HG02642 (cell line): Measurements from ENCODE around the gene CD300LB.
A peak's percentile ranks its signal among the peaks of the same experiment; 100 is the strongest.
"Not testable (repeated sequence)": the region's sequence is repeated elsewhere in the genome, so short reads cannot be mapped to it uniquely, and the experiment has no call there.

Experiments used
- ATAC-seq: cut with Tn5 transposase; IDR thresholded peaks from one replicate; pipeline ENCODE4 v1.9.1; 2021; ENCODE audit warnings: mild to moderate bottlenecking; ENCODE audit not compliant: unreplicated experiment, poor library complexity

The CD300LB gene

GRCh38 chr17:74527081-74527480, 4.2 kb downstream of the CD300LB start:
- no peak for ATAC-seq

- no peak for ATAC-seq
Measured at GRCh38 chr17:74526681-74527080, 4.6 kb downstream of the CD300LB start.

GRCh38 chr17:74525781-74526288, 5.4 kb downstream of the CD300LB start:
- no peak for ATAC-seq

- no peak for ATAC-seq
Measured at GRCh38 chr17:74525465-74525725, 5.9 kb downstream of the CD300LB start.

GRCh38 chr17:74524653-74525464, 6.4 kb downstream of the CD300LB start:
- no peak for ATAC-seq

GRCh38 chr17:74523308-74523707, 8.0 kb downstream of the CD300LB start:
- ATAC-seq, result no peak

GRCh38 chr17:74522381-74523105, 8.7 kb downstream of the CD300LB start:
- no peak for ATAC-seq

- no peak for ATAC-seq
Measured at GRCh38 chr17:74521701-74522201, 9.5 kb downstream of the CD300LB start.

GRCh38 chr17:74520790-74521480, 10.3 kb downstream of the CD300LB start:
- ATAC-seq, result no peak

GRCh38 chr17:74520016-74520434, 11.2 kb downstream of the CD300LB start:
- no peak for ATAC-seq

- ATAC-seq, result not testable (repeated sequence)
Measured at GRCh38 chr17:74518413-74518981, 12.8 kb downstream of the CD300LB start.

GRCh38 chr17:74516561-74517328, 14.5 kb downstream of the CD300LB start:
- no peak for ATAC-seq

GRCh38 chr17:74515941-74516340, 15.3 kb downstream of the CD300LB start:
- no peak for ATAC-seq

GRCh38 chr17:74514632-74515334, 16.5 kb downstream of the CD300LB start:
- no peak for ATAC-seq

- ATAC-seq, result no peak
Measured at GRCh38 chr17:74513987-74514631, 17.2 kb downstream of the CD300LB start.

- ATAC-seq, result peak; percentile 69
Measured at GRCh38 chr17:74512624-74513091, 18.6 kb downstream of the CD300LB start.

GRCh38 chr17:74512036-74512435, 19.2 kb downstream of the CD300LB start:
- ATAC-seq, result no peak

GRCh38 chr17:74508156-74508555, 23.1 kb downstream of the CD300LB start:
- ATAC-seq, result no peak

GRCh38 chr17:74503949-74504348, 27.3 kb downstream of the CD300LB start:
- not testable (repeated sequence) for ATAC-seq
